H1 (cell line): Measurements from ENCODE around the gene MACC1. TPM values are rescaled to one million over a fixed set of nuclear protein-coding genes. Genes with fewer than 3 reads are reported as not detected.

Experiments used
- CHD7 ChIP-seq: fragments of 300-600 bp; sonication (generic); IDR thresholded peaks from 2 replicates; pipeline ENCODE4 v1.7.1; 2012; ENCODE audit warnings: low read length, moderate library complexity, mild to moderate bottlenecking, inconsistent platforms; ENCODE audit not compliant: insufficient replicate concordance
- polyA plus RNA-seq, 7 experiments: library from polyadenylated mRNA; depleted of rRNA in 3 of 7; stranded (reverse) in 5 of 7; unstranded in 2 of 7; fragments of >200 nt in 5 of 7; fragments of 200-250 nt in 2 of 7; gene quantifications; 1 replicate in 5 of 7; 2 replicates in 1 of 7; 4 replicates in 1 of 7; pipeline versions ENCODE4 v1.2.1 to v1.2.3, GENCODE V29; 2011 to 2013; ENCODE audit warnings: missing spikeins in 2 of 7, mixed read lengths in 2 of 7
- total RNA-seq: library from RNA; stranded (reverse); fragmentation: NEBNext Ultra II Directional; extraction: Animal tissue kit (Norgen Biotek cat#: 25700); gene quantifications from 2 replicates; pipeline ENCODE4 v1.2.1, GENCODE V29; 2021

MACC1 gene
- total and polyA plus RNA-seq, 2 of the 8 experiments (the other 6 are each of a cell fraction or from before 2014, with no cell fraction given): 2.0 to 17.2 TPM

- no peak for TF ChIP-seq CHD7
- TF ChIP-seq, all 59 proteins: peak for 2
Observed at GRCh38 chr7:20197837-20198236, 19.3 kb downstream of the MACC1 start (continued).
